ENCODE measurements around the gene MEGF11. TPM values are rescaled to one million over a fixed set of nuclear protein-coding genes. Genes with fewer than 3 reads are reported as not detected.
"Not testable (repeated sequence)": the region's sequence is repeated elsewhere in the genome, so short reads cannot be mapped to it uniquely, and the experiment has no call there.

Gene MEGF11
- total RNA-seq, 2 donors from 2014 or later, result not detected

DNA sequence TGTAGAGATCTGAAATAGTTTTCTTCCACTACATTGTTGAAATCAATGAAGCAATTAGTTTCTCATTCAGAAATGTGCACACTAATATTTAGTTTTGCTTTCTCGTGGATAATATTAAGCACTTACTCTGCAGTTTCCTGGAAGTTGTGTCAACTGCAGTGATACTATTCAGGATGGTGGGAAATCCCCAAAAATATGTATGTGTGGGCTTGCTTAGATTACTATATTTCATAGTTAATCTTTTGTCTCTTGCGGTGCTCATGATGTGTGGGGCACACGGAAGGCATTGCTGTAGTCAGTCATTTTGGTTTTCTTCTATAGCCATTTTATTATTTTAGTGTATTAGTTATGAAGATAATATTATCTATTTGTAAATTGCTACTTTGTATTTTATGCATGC lies 364.6 kb downstream of the MEGF11 start:
- H3K27me3 Mint-ChIP-seq, result no peaks in the 10 kb centered on the region
- DNase-seq (no peak), ATAC-seq (peak; percentile 39)
- H3K4me3 Mint-ChIP-seq, result no peak overlapping the region
- H3K36me3 Mint-ChIP-seq (ENCODE audit: low read depth), result peaks cover 2% of the 10 kb centered on the region
- peaks cover 33% of the 10 kb centered on the region for H3K4me1 Mint-ChIP-seq
- peak overlapping the region; percentile 94 for H3K27ac Mint-ChIP-seq
- H3K9me3 ChIP-seq (ENCODE audit: control insufficient read depth, low read length, poor library complexity, severe bottlenecking), result no peaks in the 10 kb centered on the region

DNA sequence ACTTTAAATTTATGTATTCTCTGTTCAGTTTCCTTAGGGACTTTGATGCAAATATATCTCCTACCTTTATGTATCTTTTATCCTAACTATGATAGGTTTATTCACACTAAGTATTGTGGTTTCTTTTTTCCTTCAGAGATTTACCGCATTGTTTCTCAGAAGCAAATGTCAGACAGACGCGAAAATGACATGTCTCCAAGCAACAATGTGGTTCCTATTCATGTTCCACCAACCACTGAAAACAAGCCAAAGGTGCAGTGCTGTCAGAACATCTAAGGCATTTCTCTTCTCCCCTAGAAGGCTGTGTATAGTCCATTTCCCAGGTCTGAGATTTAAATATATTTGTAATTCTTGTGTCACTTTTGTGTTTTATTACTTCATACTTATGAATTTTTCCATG lies 366.0 kb downstream of the MEGF11 start:
- Mint-ChIP-seq H3K27me3 (no peaks in the 10 kb centered on the region), H3K36me3 (ENCODE audit: low read depth) (peaks cover 5% of the 10 kb centered on the region), H3K4me1 (peaks cover 44% of the 10 kb centered on the region), H3K27ac (peak overlapping the region; percentile 94), H3K4me3 (peak overlapping the region; percentile 1)
- ATAC-seq, result peak; percentile 87
- DNase-seq, result no peak
- no peaks in the 10 kb centered on the region for H3K9me3 ChIP-seq (ENCODE audit: control insufficient read depth, low read length, poor library complexity, severe bottlenecking)

DNA sequence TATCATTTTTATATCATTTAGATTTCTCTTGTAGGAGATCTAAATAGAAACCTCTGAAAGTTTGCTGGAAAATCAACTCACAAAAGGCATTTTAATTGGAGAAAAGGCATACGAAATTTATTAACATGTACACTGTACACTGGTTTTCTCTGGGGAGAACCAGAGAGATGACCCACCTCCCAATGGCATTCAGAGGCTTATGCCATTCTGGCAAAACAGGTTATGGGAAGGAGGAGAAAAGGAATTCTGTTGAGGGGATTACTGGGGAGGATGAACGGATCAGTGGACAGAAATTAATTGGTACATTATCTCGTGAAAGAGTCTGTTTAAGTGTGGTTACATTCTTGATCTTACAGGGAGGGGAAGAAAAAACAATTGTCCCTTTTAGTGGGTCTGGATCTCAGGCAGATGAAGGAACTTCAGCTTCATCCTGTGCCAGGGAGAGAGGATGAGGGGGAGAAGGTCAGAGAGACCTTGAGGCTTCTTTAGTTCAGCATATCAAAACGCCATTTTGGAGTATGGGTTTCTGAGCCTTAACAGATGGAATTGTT lies 367.8 kb downstream of the MEGF11 start:
- ATAC-seq, result no peak
- Mint-ChIP-seq H3K36me3 (ENCODE audit: low read depth) (peaks cover 5% of the 10 kb centered on the region), H3K4me3 (no peak overlapping the region), H3K27me3 (no peaks in the 10 kb centered on the region), H3K27ac (peak overlapping the region; percentile 94), H3K4me1 (peaks cover 49% of the 10 kb centered on the region)
- DNase-seq, result no peak
- no peaks in the 10 kb centered on the region for H3K9me3 ChIP-seq (ENCODE audit: control insufficient read depth, low read length, poor library complexity, severe bottlenecking)

DNA sequence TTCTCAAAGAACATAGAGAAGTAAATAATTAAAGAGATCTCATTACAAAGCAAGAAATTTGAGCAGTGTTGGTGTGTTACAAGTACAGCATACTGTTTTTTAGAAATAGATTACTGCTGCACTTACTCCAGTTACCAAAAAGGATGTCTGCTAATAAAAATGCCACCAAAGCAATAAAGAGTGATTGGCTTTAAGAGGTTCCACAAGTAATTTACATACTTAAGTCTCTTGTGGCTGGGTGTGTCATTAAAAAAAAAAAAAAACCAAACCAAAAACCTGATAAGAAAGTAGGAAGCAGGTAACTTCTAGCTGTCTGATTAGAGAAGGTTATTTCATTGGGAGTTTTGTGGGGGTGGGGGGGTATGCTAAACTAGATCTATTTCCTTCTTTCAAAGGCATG lies 369.0 kb downstream of the MEGF11 start:
- no peak overlapping the region for H3K4me3 Mint-ChIP-seq
- DNase-seq, result no peak
- peak overlapping the region; percentile 94 for H3K27ac Mint-ChIP-seq

DNA sequence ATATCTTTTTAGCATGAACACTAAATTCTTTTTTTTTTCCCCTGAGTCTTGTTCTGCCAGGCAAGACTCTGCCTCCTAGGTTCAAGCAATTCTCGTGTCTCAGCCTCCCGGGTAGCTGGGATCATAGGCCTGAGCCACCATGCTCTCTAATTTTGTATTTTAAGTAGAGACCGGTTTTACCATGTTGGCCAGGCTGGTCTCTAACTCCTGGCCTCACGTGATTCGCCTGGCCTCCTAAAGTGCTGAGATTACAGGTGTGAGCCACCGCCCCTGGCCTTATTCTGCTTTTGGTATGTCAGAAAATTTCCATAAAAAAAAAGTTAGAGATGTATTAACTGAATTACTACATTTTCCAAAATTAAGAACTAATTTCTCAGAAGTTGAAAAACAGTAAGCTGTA lies 370.0 kb downstream of the MEGF11 start:
- Mint-ChIP-seq H3K27me3 (no peaks in the 10 kb centered on the region), H3K4me1 (peaks cover 49% of the 10 kb centered on the region), H3K36me3 (ENCODE audit: low read depth) (peaks cover 5% of the 10 kb centered on the region), H3K4me3 (no peak overlapping the region), H3K27ac (peak overlapping the region; percentile 94)
- no peak for ATAC-seq
- H3K9me3 ChIP-seq (ENCODE audit: control insufficient read depth, low read length, poor library complexity, severe bottlenecking), result no peaks in the 10 kb centered on the region
- no peak for DNase-seq

More for the DNA sequence above, 369.0 kb downstream of the MEGF11 start:
- peak; percentile 57 for ATAC-seq
- peaks cover 5% of the 10 kb centered on the region for H3K36me3 Mint-ChIP-seq (ENCODE audit: low read depth)
- no peaks in the 10 kb centered on the region for H3K27me3 Mint-ChIP-seq
- H3K4me1 Mint-ChIP-seq, result peaks cover 49% of the 10 kb centered on the region
- H3K9me3 ChIP-seq (ENCODE audit: control insufficient read depth, low read length, poor library complexity, severe bottlenecking), result no peaks in the 10 kb centered on the region

DNA sequence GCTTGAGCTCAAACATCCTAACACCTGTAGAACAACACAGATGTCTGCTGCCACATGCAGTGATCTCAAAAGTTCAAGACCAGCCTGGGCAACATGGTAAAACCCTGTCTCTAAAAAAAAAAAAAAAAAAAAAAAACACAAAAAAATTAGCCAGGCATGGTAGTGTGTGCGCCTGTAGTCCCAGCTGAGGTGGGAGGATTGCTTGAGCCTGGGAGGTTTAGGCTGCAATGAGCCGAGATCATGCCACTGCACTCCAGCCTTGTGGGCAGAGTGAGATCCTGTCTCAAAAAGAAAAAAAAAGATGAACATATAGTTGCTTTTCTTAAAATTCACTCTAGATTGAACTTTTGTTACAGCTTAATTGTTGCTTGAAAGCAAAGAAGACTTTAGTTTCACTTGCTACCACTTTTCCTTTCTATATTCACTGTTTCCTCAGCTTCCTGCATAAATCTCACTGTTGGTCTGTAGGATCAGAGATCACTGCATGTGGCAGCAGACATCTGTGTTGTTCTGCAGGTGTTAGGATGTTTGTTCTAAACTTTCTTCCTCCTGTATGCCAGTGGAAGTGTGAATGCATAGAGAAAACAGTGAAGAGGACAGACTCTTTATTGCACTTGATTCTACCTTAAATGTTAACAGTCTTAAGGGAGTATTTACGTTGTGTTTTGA lies 371.6 kb downstream of the MEGF11 start:
- peaks cover 40% of the 10 kb centered on the region for H3K4me1 Mint-ChIP-seq
- peaks cover 7% of the 10 kb centered on the region for H3K36me3 Mint-ChIP-seq (ENCODE audit: low read depth)
- no peak overlapping the region for H3K4me3 Mint-ChIP-seq

DNA sequence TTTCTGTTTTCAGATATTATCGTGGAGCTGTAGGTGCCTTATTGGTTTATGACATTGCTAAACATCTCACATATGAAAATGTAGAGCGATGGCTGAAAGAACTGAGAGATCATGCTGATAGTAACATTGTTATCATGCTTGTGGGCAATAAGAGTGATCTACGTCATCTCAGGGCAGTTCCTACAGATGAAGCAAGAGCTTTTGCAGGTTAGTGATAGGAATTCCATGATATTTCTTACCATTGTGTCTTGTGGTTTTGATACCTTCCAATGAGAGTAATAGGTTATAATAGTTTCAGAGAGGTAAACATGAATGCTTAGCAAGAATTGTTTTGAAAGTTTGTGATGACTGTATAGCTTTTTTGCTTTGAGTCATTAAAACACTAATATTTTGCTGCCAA lies 375.8 kb downstream of the MEGF11 start:
- H3K4me3 Mint-ChIP-seq, result no peak overlapping the region
- no peak overlapping the region for H3K27ac Mint-ChIP-seq
- ATAC-seq (no peak), DNase-seq (no peak)
- peaks cover 22% of the 10 kb centered on the region for H3K4me1 Mint-ChIP-seq
- no peaks in the 10 kb centered on the region for H3K9me3 ChIP-seq (ENCODE audit: control insufficient read depth, low read length, poor library complexity, severe bottlenecking)
- H3K27me3 Mint-ChIP-seq, result no peaks in the 10 kb centered on the region
- H3K36me3 Mint-ChIP-seq (ENCODE audit: low read depth), result peaks cover 3% of the 10 kb centered on the region

More for the DNA sequence above, 371.6 kb downstream of the MEGF11 start:
- Mint-ChIP-seq H3K27ac (peak overlapping the region; percentile 94), H3K27me3 (no peaks in the 10 kb centered on the region)
- DNase-seq (no peak), ATAC-seq (no peak)
- no peaks in the 10 kb centered on the region for H3K9me3 ChIP-seq (ENCODE audit: control insufficient read depth, low read length, poor library complexity, severe bottlenecking)

DNA sequence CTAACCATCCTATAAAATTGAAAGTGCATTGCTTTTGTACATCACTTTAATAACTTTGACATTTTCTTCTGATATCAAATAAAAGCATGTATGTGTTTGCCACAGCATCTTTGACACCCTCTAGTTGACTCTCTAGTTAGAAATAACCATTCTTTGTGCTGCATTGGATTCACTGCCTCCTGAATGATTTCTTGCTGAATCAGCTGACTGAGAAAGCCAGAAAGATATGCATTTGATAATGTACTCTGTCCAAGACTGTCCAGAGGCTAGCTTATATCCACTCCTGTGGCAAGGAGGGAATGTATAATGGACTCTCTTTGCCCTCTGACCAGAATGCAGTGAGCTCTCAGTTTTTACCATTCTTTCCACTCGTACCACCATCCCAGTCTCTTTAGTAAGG lies 378.1 kb downstream of the MEGF11 start:
- peaks cover 3% of the 10 kb centered on the region for H3K36me3 Mint-ChIP-seq (ENCODE audit: low read depth)
- H3K4me1 Mint-ChIP-seq, result peaks cover 24% of the 10 kb centered on the region
- no peaks in the 10 kb centered on the region for H3K27me3 Mint-ChIP-seq
- DNase-seq, result no peak
- no peak overlapping the region for H3K27ac Mint-ChIP-seq
- H3K4me3 Mint-ChIP-seq, result no peak overlapping the region
- ATAC-seq, result no peak
- no peaks in the 10 kb centered on the region for H3K9me3 ChIP-seq (ENCODE audit: control insufficient read depth, low read length, poor library complexity, severe bottlenecking)

DNA sequence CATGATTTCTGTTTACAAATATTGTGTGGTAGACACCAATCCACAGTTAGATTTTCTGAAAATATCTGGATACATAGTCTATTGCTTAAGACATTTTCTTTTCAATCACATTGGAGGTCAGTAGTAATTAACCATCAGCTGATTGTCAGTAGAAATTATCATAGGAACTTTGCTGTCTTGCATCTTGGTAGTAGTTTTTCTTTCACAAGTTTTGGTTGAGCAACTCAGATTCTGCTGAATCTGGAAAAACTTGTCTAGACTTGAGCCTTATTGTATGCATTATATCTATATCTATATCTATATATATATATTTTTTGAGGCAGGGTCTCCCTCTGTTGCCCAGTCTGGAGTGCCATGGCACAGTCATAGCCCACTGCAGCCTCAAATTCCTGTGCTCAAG lies 380.3 kb downstream of the MEGF11 start:
- H3K9me3 ChIP-seq (ENCODE audit: control insufficient read depth, low read length, poor library complexity, severe bottlenecking), result no peaks in the 10 kb centered on the region
- DNase-seq (no peak), ATAC-seq (no peak)
- Mint-ChIP-seq H3K27me3 (no peaks in the 10 kb centered on the region), H3K4me1 (peaks cover 36% of the 10 kb centered on the region), H3K4me3 (no peak overlapping the region), H3K36me3 (ENCODE audit: low read depth) (peaks cover 7% of the 10 kb centered on the region), H3K27ac (no peak overlapping the region)

DNA sequence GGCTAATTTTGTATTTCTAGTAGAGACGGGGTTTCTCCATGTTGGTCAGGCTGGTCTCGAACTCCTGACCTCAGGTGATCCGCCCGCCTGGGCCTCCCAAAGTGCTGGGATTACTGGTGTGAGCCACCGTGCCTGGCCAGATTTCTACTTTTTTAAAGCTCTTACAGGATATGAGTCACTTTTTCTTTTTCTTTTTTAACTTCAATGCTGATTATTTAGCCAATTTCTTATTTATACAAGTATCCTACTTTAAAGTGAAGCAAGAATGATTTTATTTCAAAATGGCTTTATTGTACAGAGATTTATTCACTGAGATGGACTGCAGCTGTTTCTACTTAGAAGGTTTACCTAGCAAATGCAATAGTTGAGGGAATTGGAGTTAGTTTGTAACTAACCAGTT lies 381.0 kb downstream of the MEGF11 start:
- Mint-ChIP-seq H3K27ac (peak overlapping the region; percentile 8), H3K4me1 (peaks cover 33% of the 10 kb centered on the region)
- not testable (repeated sequence) for H3K36me3 Mint-ChIP-seq (ENCODE audit: low read depth); H3K27me3 Mint-ChIP-seq; H3K9me3 ChIP-seq (ENCODE audit: control insufficient read depth, low read length, poor library complexity, severe bottlenecking); ATAC-seq; H3K4me3 Mint-ChIP-seq; DNase-seq

DNA sequence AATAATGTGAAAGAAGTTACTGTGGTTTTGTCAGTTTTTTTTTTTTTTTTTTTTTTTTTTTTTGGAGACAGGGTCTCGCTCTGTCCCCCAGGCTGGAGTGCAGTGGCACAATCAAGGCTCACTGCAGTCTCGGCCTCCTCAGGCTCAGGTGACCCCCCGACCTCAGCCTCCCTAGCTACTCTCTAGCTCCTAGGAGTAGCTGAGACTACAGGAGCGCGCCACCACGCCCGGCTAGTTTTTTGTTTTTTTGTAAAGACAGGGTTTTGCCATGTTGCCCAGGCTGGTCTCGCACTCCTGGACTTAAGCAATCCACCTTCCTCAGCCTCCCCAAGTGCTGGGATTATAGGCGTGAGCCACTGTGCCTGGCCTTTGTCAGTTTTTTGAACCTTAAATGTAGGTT lies 381.7 kb downstream of the MEGF11 start:
- H3K4me3 Mint-ChIP-seq, result not testable (repeated sequence)

DNA sequence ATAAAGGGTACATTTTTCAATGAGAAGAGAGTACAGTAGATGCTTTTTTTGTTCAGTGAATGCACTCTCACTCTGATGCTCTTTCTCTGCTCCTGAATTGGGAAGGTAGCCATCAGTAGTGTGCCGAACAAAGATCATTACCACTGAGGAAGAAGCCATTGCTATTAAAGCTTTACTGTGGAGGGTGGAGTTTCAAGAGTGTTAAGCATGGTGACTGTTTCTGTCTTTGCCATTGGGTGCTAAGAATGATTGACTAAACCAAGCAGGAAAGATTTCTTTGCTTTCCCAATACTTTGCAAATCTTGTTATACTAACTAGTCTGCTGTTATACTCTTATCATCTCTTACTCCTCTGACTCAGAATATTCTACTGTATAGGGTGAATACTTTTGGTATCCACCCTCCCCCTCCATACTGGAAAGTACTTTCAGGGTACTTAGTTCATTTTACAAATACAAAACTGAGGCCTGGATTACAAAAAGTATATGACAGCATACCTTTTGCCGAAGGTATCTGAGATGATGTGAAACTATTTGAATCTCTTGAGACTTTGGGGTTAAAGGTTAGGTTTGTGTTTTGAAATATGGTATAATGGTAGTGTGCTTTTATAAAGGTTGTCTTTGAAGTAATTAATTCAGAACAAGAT lies 382.5 kb downstream of the MEGF11 start:
- peak overlapping the region; percentile 99 for H3K27ac Mint-ChIP-seq
- no peak for ATAC-seq
- peaks cover 4% of the 10 kb centered on the region for H3K36me3 Mint-ChIP-seq (ENCODE audit: low read depth)
- H3K4me1 Mint-ChIP-seq, result peaks cover 31% of the 10 kb centered on the region
- DNase-seq, result no peak
- H3K27me3 Mint-ChIP-seq, result no peaks in the 10 kb centered on the region
- H3K4me3 Mint-ChIP-seq, result peak overlapping the region; percentile 100
- no peaks in the 10 kb centered on the region for H3K9me3 ChIP-seq (ENCODE audit: control insufficient read depth, low read length, poor library complexity, severe bottlenecking)

More for the DNA sequence above, 381.7 kb downstream of the MEGF11 start:
- not testable (repeated sequence) for ATAC-seq; H3K27ac Mint-ChIP-seq; H3K9me3 ChIP-seq (ENCODE audit: control insufficient read depth, low read length, poor library complexity, severe bottlenecking); DNase-seq; H3K27me3 Mint-ChIP-seq; H3K36me3 Mint-ChIP-seq (ENCODE audit: low read depth)
- peaks cover 31% of the 10 kb centered on the region for H3K4me1 Mint-ChIP-seq

DNA sequence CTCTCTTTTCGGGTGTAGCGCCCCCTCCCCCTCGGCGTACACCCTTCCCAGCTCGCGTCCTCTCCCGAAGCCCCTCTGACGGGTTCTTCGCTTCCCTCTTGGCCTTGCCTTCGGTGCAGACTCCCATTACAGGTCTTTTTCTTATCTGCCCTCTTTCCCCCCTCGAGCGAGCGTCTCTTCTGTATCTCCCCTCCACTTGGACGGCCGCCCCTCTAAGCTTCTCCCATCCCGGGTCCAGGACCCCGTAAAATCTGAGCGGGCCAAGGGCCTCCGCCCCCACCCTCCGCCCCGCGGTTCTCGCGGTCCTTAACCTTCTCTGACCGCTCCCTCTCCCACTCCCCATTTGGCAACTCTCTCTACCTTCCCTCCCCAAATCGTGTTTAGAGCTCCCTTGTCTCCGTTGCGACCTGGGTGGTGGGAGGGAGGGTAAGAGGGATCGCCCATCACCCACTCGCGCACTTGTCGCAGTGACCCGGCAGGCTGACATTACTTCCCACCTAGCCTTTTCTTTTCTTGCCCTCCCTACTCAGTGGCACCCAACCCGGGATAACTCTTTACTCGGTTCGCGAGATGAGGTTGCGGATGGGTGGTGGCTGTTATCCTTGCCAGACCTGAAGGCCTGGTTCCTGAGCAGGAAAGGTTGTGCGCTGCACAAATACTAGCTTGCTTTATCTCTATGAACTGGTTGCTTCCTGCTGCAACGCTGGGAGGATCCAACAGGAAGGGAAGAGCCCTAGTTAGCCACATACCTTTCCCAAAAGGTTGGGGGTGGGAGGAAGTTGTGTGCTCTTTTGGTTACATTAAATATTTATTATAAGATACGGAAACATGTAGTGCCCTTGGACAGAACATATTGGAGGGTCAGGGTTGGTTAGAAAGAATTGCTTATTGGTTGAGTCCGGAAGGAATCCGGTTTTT lies 383.3 kb downstream of the MEGF11 start:
- Mint-ChIP-seq H3K36me3 (ENCODE audit: low read depth) (peaks cover 4% of the 10 kb centered on the region), H3K4me3 (peak overlapping the region; percentile 100), H3K27me3 (no peaks in the 10 kb centered on the region), H3K27ac (peak overlapping the region; percentile 99), H3K4me1 (peaks cover 26% of the 10 kb centered on the region)
- no peaks in the 10 kb centered on the region for H3K9me3 ChIP-seq (ENCODE audit: control insufficient read depth, low read length, poor library complexity, severe bottlenecking)
- ATAC-seq (no peak), DNase-seq (no peak)

Data from T-helper 17 cell (primary cell).